Peyer's patch (tissue), 4 donors: ENCODE results near the gene GPER1.

Source experiments
- POLR2A ChIP-seq, 2 donors: fragments of 450-650 bp; IDR thresholded peaks; one replicate each; pipeline ENCODE4 v1.5.1; 2017; ENCODE audit warnings: antibody characterized with exemption in 2 of 2, mild to moderate bottlenecking in 2 of 2, moderate library complexity in 2 of 2
- TF ChIP-seq, protein P1 (sequence below), 6 experiments: fragments of 450-650 bp in 4 of 6; fragments of 200-600 bp in 2 of 6; sonication (generic) in 1 of 6; IDR thresholded peaks; one replicate each; pipeline ENCODE4 v1.5.1; 2017 to 2019; ENCODE audit warnings: antibody characterized with exemption in 6 of 6, mild to moderate bottlenecking in 3 of 6, moderate library complexity in 1 of 6

- TF ChIP-seq, protein P1, sequence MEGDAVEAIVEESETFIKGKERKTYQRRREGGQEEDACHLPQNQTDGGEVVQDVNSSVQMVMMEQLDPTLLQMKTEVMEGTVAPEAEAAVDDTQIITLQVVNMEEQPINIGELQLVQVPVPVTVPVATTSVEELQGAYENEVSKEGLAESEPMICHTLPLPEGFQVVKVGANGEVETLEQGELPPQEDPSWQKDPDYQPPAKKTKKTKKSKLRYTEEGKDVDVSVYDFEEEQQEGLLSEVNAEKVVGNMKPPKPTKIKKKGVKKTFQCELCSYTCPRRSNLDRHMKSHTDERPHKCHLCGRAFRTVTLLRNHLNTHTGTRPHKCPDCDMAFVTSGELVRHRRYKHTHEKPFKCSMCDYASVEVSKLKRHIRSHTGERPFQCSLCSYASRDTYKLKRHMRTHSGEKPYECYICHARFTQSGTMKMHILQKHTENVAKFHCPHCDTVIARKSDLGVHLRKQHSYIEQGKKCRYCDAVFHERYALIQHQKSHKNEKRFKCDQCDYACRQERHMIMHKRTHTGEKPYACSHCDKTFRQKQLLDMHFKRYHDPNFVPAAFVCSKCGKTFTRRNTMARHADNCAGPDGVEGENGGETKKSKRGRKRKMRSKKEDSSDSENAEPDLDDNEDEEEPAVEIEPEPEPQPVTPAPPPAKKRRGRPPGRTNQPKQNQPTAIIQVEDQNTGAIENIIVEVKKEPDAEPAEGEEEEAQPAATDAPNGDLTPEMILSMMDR (IDR thresholded peaks at IDR 0.05): no peak
- TF ChIP-seq POLR2A (IDR thresholded peaks at IDR 0.05): no peak
Observed at GRCh38 chr7:1098243-1099153, 10.6 kb downstream of the GPER1 start.
